ENCODE data around the gene PPP6R2. TPM values are rescaled to one million over a fixed set of nuclear protein-coding genes. Genes with fewer than 3 reads are reported as not detected.

The PPP6R2 gene, protein sequence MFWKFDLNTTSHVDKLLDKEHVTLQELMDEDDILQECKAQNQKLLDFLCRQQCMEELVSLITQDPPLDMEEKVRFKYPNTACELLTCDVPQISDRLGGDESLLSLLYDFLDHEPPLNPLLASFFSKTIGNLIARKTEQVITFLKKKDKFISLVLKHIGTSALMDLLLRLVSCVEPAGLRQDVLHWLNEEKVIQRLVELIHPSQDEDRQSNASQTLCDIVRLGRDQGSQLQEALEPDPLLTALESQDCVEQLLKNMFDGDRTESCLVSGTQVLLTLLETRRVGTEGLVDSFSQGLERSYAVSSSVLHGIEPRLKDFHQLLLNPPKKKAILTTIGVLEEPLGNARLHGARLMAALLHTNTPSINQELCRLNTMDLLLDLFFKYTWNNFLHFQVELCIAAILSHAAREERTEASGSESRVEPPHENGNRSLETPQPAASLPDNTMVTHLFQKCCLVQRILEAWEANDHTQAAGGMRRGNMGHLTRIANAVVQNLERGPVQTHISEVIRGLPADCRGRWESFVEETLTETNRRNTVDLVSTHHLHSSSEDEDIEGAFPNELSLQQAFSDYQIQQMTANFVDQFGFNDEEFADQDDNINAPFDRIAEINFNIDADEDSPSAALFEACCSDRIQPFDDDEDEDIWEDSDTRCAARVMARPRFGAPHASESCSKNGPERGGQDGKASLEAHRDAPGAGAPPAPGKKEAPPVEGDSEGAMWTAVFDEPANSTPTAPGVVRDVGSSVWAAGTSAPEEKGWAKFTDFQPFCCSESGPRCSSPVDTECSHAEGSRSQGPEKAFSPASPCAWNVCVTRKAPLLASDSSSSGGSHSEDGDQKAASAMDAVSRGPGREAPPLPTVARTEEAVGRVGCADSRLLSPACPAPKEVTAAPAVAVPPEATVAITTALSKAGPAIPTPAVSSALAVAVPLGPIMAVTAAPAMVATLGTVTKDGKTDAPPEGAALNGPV
- 35.5 TPM for polyA plus RNA-seq (ENCODE audit: insufficient read length)

GRCh38 chr22:50342651-50343540 lies at the start of gene PPP6R2:
TSS of gene PPP6R2 (plus strand) at chr22:50343327. CDS start at chr22:50393909, 50,582 bp downstream.
- DNase-seq (ENCODE audit: low read depth) = no peak

GRCh38 chr22:50293441-50294318 lies 49.4 kb upstream of the PPP6R2 start:
- no peak for DNase-seq (ENCODE audit: low read depth)

DNA sequence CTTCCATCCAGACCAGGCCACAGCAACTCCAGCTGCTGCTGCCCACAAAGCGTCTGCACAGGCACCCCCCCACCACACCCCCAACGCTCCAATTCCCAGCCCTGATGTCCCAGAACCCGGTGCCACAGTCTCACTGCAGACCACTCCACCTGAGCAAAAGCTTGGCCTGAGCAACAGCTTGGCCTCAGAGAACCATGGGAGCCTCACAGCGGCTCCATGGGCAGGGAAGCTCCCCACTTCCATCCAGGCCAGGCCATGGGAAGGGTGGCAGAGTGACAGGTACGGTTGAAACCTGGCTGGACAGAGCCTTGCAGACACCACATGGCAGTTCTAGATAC lies 48.8 kb upstream of the PPP6R2 start:
- no peak for DNase-seq (ENCODE audit: low read depth)

DNA sequence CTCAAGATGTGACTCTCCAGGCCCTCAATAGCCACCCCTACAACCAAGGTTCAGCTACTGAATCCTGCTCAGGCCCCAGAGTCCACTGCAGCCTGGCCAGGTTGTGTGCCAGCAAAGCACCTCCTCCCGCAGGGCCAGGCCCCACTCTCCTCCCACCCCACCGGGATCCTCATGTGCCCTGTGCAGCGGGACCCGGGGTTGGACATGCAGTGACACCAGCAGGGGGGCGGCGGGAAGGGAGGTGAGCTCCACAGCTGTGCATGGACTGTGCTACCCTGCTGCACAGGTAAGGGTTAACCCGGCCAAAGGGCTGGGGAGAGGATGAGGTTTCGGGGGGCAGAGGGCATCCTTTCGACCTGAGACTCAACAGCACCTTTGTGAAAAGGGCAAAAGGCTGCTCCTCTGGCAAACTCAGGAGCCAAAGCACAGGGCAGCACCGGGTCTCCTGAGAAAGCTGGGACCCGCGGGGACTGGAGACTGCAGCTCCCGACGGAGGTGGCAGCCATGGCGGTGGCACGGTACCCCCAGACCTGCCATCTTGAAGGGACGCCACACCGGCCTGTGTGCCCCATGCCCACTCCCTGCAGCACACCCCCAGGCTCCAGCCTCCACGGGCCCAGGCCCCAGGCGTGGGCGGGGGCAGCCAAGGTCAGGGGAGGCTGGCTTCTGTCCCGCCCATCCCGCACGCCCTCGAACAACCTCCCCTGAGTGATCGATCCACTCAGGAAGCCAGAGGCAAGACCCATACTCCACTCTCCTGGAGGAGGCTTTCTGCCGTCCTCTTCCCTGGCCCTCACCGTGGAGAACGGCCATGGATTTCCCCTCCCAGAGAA lies 46.3 kb upstream of the PPP6R2 start:
- no peak for DNase-seq (ENCODE audit: low read depth)

- no peak for DNase-seq (ENCODE audit: low read depth)
Measured at GRCh38 chr22:50297510-50298265, 45.4 kb upstream of the PPP6R2 start.

DNA sequence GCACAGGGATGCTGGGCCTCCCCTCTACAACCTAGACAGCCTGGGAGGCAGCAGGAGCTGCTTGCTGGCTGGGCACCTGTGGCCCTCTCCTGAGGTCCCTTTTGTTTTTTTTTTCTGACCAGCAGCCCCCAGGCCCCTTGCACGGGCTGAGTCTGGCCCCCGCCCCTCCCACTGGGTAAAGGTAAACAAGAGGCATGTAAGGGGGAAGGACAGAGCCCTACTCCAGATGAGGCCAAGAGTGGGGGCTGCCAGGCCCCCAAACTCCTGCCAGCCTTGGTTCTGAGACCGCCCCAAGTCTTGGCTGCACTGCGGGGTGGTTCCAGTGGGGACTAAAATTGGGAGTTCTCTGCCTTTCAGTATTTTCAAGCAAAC lies 44.9 kb upstream of the PPP6R2 start:
- no peak for DNase-seq (ENCODE audit: low read depth)

GRCh38 chr22:50298937-50299784 lies 44.0 kb upstream of the PPP6R2 start:
- DNase-seq (ENCODE audit: low read depth) = no peak

GRCh38 chr22:50299785-50300619 lies 43.1 kb upstream of the PPP6R2 start:
- no peak for DNase-seq (ENCODE audit: low read depth)

- no peak for DNase-seq (ENCODE audit: low read depth)
Measured at GRCh38 chr22:50300620-50301257, 42.4 kb upstream of the PPP6R2 start.

GRCh38 chr22:50301581-50301991 lies 41.5 kb upstream of the PPP6R2 start:
- no peak for DNase-seq (ENCODE audit: low read depth)

DNA sequence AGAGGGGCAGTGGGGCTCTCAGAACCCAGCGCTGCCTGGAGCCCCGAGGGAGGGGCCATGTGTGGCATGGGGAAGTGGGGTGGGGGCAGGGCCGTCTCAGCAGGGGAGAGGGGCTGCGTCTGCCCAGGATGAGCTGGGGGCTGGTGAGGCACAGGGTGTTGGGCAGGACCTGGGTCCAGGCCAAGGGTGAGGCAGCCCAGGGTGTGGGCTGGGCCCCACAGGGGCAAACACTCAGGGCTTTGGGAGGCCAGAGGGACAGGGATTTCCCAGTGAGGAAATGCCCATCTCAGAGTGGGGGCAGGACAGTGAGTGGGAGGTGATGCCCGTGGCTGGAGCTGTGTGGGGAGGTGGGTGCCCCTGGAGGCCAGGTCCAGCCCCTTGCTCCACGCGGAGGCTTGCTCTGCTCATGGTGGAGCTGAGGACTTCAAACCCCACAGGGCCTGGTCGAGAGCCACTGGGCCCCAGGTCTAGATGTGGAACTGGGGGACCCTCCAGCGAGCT lies 41.0 kb upstream of the PPP6R2 start:
- DNase-seq (ENCODE audit: low read depth) = no peak

- DNase-seq (ENCODE audit: low read depth) = no peak
Measured at GRCh38 chr22:50302564-50302963, 40.6 kb upstream of the PPP6R2 start.

DNA sequence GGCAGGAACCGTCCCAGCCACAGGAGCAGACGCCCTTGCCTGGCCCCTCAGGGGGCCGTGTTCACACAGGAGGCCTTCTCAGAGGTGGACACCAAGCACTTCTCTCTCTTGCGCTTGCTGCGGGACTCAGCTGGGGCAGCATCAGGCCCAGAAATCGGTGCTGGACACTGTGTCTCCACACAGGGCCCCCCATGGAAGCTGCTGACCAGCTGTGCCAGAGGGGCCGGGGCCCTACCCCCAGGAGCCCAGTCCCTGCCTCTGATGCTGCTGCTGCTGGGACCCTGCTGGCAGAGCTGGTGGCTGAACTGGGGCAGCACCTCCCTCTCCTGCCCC lies 39.6 kb upstream of the PPP6R2 start:
- no peak for DNase-seq (ENCODE audit: low read depth)

GRCh38 chr22:50303848-50304527 lies 39.1 kb upstream of the PPP6R2 start:
- DNase-seq (ENCODE audit: low read depth) = no peak

- no peak for DNase-seq (ENCODE audit: low read depth)
Measured at GRCh38 chr22:50304528-50305392, 38.4 kb upstream of the PPP6R2 start.

Measured in forelimb muscle (tissue), 1 donor.